ENCODE results near the gene UHRF1. TPM values are rescaled to one million over a fixed set of nuclear protein-coding genes. Genes with fewer than 3 reads are reported as not detected.
A peak's percentile ranks its signal among the peaks of the same experiment; 100 is the strongest.

Gene UHRF1
- total and polyA plus RNA-seq, 2 of the 13 experiments (the other 11 are each of a cell fraction or from before 2014, with no cell fraction given): 6.8 to 78.4 TPM

- TF ChIP-seq UBTF (CRISPR knock-in tag; IDR thresholded peaks at IDR 0.05) (no peak), TIGD3 (CRISPR knock-in tag; IDR thresholded peaks at IDR 0.05; ENCODE audit: borderline replicate concordance) (no peak), ZNF224 (CRISPR knock-in tag; IDR thresholded peaks at IDR 0.05) (no peak), ZNF816 (CRISPR knock-in tag; IDR thresholded peaks at IDR 0.05; ENCODE audit: borderline replicate concordance) (no peak), GATAD2A (CRISPR knock-in tag; IDR thresholded peaks at IDR 0.05) (no peak), ZFP41 (CRISPR knock-in tag; IDR thresholded peaks at IDR 0.05; ENCODE audit: borderline replicate concordance) (no peak), FOXP4 (CRISPR knock-in tag; IDR thresholded peaks at IDR 0.05) (no peak), ZNF629 (CRISPR knock-in tag; conservative IDR thresholded peaks at IDR 0.05) (no peak), CBX2 (IDR thresholded peaks at IDR 0.05; ENCODE audit: low read depth, low read length) (no peak), CBX2 (CRISPR knock-in tag; IDR thresholded peaks at IDR 0.05; ENCODE audit: low read depth) (no peak), ZNF530 (CRISPR knock-in tag; IDR thresholded peaks at IDR 0.05; ENCODE audit: low read depth) (no peak), PCBP1 (IDR thresholded peaks at IDR 0.05; ENCODE audit: borderline replicate concordance, low read depth, low read length) (no peak), AHR (CRISPR knock-in tag; IDR thresholded peaks at IDR 0.05) (no peak), ZNF318 (CRISPR knock-in tag; IDR thresholded peaks at IDR 0.05) (no peak), TBL1XR1 (IDR thresholded peaks at IDR 0.05; ENCODE audit: borderline replicate concordance, low read length, partially characterized antibody) (peak; percentile 39), SKI (IDR thresholded peaks at IDR 0.05; ENCODE audit: partially characterized antibody) (peak; percentile 81)
These were observed 63.4 kb downstream of the UHRF1 start (continued) for GRCh38 chr19:4972509-4973230.
